ENCODE measurements around the gene ACSBG1.

ACSBG1 gene

DNA sequence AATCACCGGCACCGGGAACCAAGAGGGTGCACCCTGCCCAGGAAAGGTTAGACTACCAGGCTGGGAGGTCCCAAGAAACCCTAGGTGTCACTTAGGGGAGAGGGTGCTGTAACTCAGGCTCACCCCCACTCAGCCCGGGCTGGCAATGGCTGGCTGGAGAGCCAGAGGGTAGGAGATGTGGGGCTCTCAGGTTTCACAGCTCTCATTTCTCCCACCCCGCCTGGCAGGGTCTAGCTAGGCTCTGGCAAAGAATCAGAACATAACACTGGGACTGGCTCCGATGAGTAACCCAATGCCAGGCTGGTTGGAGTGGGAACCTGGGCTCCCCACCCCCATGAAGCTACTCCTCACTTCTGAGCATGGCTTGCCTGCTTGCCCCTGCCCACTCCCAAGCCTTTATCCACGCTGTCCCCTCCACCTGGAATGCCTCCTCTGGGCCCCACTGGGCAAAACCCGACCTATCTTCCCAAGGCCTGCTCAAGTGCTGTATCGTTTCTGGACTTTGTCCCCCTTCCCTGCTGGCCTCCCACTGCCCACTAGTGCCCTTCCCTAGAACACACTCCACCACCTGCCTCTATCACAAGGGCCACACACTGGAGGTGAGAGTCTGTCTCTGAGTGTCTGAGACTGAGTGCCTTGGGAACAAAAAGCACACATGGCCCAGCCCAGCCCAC lies 105.2 kb downstream of the ACSBG1 start:
- no peak for DNase-seq

DNA sequence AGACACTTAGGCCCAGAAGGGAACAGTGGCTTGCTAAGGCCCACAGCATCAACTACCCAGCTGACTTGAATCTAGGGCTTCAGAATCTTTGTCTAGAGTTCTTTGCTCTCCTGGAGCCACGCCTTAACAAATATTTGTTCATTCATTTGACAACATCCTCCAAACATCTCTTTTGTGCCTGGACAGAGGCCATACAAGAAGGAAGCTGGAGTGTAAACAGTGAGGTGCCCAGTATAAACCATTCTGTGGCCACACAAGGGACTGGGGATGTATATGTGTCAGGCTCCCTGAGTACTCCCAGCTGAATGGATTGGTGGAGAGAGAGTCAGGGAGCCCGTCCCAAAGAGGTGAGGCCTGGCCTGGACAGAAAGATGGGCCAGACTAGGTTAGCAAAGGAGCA lies 106.5 kb downstream of the ACSBG1 start:
- no peak for DNase-seq

DNA sequence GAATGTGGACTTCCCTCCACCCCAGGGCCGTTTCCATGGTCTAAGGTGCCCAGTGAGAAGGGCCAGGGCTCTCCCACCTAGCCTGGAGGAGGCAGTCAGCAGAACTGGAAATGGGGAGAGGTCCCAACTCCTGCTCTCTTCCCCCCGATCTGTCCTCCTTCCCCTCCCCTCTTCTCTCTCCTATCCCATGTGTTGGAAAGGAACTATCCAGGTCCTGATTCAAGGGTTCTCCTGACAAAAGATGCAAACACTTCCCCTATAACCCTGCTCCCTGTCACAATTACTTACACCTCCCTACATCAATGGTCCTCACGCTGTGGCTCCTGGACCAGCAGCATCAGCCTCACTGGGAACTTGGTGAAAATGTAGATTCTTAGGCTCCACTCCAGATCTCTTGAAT lies 109.1 kb downstream of the ACSBG1 start:
- no peak for DNase-seq

DNA sequence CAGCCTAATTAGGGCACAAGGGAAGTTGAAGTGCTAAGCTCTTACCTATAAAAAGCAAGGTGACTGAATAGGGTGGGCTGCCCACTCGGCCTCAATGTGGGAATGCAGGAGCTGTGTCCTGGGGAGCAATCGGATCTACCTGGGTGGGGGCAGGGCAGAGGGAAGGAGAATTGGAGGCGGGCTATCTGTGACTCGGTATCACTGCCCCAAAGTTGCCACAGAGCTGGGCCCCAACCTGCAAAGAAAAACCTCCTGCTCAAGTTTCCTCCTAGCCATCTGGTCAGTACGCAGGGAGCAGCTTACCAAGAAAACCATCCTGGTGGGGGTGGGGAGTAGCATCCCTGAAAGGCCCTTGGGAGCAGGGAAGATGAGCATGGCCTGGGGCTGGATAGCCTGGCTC lies 113.8 kb downstream of the ACSBG1 start:
- DNase-seq: no peak

Measured in effector CD4-positive, alpha-beta T cell (primary cell).